Prostate gland (tissue), 2 donors: ENCODE measurements around the gene MYL2. TPM values are rescaled to one million over a fixed set of nuclear protein-coding genes. Genes with fewer than 3 reads are reported as not detected.

Source experiments
- DNase-seq: peaks from one replicate; pipeline ENCODE4 v3.0.0-alpha.2; 2019; ENCODE audit warnings: low spot score
- H3K27ac ChIP-seq, 2 donors: fragments of 200-600 bp; sonication (generic); 2 replicates each; pipeline ENCODE4 v1.5.1; 2017 to 2019
- H3K27me3 ChIP-seq: fragments of 200-600 bp; sonication (generic); replicated peaks from 2 replicates; pipeline ENCODE4 v1.5.1; 2019; ENCODE audit not compliant: insufficient read depth
- H3K36me3 ChIP-seq, 2 donors: fragments of 200-600 bp; sonication (generic); 1 replicate in 1 of 2; 2 replicates in 1 of 2; pipeline versions ENCODE4 v1.5.1 to v1.8.1; 2017 to 2019
- H3K4me1 ChIP-seq: fragments of 200-600 bp; sonication (generic); replicated peaks from 2 replicates; pipeline ENCODE4 v1.5.1; 2019
- H3K4me3 ChIP-seq, 2 donors: fragments of 200-600 bp; sonication (generic); 2 replicates each; pipeline ENCODE4 v1.5.1; 2017 to 2019
- H3K9me3 ChIP-seq: fragments of 200-600 bp; sonication (generic); 2 replicates; pipeline ENCODE4 v1.5.1; 2017
- POLR2A ChIP-seq: fragments of 450-650 bp; IDR thresholded peaks from one replicate; pipeline ENCODE4 v1.6.1; 2016; ENCODE audit warnings: antibody characterized with exemption, mild to moderate bottlenecking
- POLR2AphosphoS5 ChIP-seq: sonication (generic); formaldehyde crosslinking; IDR thresholded peaks from one replicate; pipeline ENCODE4 v1.6.1; 2017; ENCODE audit warnings: antibody characterized with exemption
- WGBS: methylation state at CpG from one replicate; pipeline ENCODE4 v1.1.5; 2018; 5-methylcytosine and 5-hydroxymethylcytosine counted together
- intact Hi-C: fragments of 100-400 bp; cut with DNase I; formaldehyde crosslinking; loops from one replicate; pipeline ENCODE4 v1.14.2; 2022
- total RNA-seq, 2 donors: library from RNA; depleted of rRNA; stranded (reverse); fragments of >200 nt; gene quantifications; one replicate each; pipeline ENCODE4 v1.1.0, GENCODE V29; 2016
- TF ChIP-seq, protein P1 (sequence below), 4 experiments: fragments of 200-600 bp in 2 of 4; fragments of 450-650 bp in 2 of 4; sonication (generic) in 2 of 4; IDR thresholded peaks; 1 replicate in 3 of 4; 2 replicates in 1 of 4; pipeline ENCODE4 v1.5.1; 2016 to 2019; ENCODE audit warnings: antibody characterized with exemption in 4 of 4, mild to moderate bottlenecking in 2 of 4, moderate library complexity in 2 of 4

MYL2 gene
- total RNA-seq, 2 donors from 2014 or later: 39.5 TPM; not detected in 1

DNA sequence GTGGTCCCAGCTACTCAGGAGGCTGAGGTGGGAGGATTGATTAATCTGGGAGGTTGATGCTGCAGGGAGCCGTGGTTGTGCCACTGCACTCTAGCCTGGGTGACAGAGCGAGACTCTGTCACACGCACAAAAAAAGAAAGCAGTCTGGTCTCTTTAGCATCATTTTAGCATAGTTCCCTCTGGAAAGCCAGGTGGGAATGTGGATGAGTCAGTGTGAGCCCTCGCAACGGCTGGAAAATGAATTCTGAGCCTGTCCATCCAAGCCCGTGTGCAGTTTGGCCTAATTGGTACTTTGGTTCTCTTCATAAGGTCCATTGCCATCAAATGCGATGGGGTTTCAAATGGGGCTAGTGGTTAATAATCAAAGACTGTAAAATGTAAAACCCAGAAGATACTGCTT, 2.4 kb downstream of the MYL2 start:
- TF ChIP-seq POLR2AphosphoS5: no peak
- TF ChIP-seq POLR2A: no peak
- TF ChIP-seq, protein P1, sequence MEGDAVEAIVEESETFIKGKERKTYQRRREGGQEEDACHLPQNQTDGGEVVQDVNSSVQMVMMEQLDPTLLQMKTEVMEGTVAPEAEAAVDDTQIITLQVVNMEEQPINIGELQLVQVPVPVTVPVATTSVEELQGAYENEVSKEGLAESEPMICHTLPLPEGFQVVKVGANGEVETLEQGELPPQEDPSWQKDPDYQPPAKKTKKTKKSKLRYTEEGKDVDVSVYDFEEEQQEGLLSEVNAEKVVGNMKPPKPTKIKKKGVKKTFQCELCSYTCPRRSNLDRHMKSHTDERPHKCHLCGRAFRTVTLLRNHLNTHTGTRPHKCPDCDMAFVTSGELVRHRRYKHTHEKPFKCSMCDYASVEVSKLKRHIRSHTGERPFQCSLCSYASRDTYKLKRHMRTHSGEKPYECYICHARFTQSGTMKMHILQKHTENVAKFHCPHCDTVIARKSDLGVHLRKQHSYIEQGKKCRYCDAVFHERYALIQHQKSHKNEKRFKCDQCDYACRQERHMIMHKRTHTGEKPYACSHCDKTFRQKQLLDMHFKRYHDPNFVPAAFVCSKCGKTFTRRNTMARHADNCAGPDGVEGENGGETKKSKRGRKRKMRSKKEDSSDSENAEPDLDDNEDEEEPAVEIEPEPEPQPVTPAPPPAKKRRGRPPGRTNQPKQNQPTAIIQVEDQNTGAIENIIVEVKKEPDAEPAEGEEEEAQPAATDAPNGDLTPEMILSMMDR (IDR thresholded peaks at IDR 0.05): no peak
- Histone ChIP-seq H3K9me3 (no peaks in the 10 kb centered on the region), H3K4me1 (no peaks in the 10 kb centered on the region), H3K27ac (no peak overlapping the region), H3K36me3 (no peaks in the 10 kb centered on the region), H3K27me3 (no peaks in the 10 kb centered on the region), H3K4me3 (no peak overlapping the region)
- intact Hi-C loops: no loop called here
- DNase-seq: no peak
- WGBS: 84% methylated on average over 7 of the region's 7 CpGs

DNA sequence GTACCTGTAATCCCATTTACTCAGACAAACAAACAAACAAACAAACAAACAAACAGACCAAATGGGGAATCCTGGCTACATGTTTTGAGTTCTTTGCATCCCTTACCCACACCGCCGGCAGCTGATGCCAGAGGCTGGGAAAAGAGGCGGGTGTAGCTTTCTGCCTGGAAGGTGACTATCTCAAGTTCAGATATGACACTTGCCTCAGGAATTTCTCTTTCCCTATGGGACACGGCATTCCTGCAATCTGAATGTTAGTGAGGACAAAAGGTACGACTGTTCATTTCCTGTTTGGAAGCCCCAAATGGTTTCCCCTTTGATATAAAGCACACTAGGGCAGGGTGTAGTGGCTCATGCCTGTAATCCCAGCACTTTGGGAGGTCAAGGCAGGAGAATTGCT, 2.9 kb downstream of the MYL2 start:
- no peaks in the 10 kb centered on the region for H3K9me3 ChIP-seq
- 66% methylated on average over 5 of the region's 5 CpGs for WGBS
- intact Hi-C loops: no loop called here
- TF ChIP-seq, protein P1 (IDR thresholded peaks at IDR 0.05): no peak
- TF ChIP-seq POLR2AphosphoS5: no peak
- TF ChIP-seq POLR2A: no peak
- H3K36me3 ChIP-seq: no peaks in the 10 kb centered on the region
- no peaks in the 10 kb centered on the region for H3K27me3 ChIP-seq
- H3K27ac ChIP-seq: no peak overlapping the region
- H3K4me1 ChIP-seq: no peaks in the 10 kb centered on the region
- H3K4me3 ChIP-seq: no peak overlapping the region
- DNase-seq: no peak

DNA sequence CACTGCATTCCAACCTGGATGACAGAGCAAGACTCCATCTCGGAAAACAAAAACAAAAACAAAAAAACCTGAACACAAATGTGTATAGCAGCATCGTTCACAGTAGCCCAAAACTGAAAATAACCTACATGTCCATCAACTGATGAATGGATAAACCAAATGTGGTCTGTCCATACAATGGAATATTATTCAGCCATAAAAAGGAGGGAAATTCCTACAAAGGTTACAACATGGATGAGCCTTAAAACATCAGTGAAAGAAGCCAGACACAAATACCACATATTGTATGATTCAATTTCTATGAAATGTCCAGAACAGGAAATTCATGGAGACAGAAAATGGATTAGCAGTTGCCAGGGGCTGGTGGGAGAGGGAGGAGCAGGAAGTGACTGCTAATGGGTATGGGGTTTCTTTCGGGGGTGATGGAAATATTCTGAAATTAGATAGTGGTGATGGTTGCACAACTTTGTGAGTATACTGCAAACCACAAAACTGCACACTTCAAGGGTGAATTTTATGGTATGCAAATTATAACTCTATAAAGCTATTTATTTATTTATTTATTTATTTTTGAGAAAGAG, 4.0 kb downstream of the MYL2 start:
- WGBS: 88% methylated on average over 3 of the region's 3 CpGs
- TF ChIP-seq, protein P1 (IDR thresholded peaks at IDR 0.05): no peak
- intact Hi-C loops: no loop called here

DNA sequence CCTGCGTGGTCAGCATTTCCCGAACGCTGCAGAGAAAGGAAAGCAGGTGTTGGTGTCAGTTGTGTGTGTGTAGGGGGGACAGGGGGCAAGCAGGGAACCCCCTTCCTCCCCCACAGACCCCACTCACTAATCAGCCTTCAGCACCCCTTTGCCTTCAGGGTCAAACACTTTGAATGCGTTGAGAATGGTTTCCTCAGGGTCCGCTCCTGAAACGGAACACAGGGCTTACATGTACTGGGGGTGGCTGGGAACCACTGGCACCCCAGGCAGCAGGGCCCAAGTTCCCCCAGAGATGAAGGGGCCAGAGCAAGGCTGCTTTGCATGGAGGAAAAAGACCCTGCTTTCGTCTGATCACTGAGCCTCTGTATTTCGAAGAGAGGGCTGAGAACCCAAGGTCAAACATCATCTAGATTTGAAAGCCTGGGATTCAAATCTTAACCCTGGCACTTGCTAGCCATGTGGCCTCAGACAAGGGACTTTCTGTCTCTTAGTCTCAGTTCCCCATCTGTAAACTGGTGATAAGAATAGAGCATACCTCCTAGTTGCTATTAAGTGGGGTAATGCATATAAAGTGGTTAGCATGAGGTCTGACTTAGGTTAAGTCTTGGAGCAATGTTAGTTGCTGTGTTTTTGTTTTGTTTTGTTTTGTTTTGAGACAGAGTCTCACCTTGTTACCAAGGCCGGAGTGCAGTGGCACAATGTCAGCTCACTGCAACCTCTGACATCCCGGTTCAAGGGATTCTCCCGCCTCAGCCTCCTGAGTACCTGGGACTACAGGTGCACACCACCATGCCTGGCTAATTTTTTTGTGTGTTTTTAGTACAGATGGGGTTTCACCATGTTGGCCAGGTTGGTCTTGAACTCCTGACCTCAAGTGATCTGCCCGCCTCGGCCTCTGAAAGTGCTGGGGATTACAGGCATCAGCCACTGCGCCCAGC, 7.0 kb downstream of the MYL2 start:
- no peaks in the 10 kb centered on the region for H3K4me1 ChIP-seq
- no peak overlapping the region for H3K27ac ChIP-seq
- intact Hi-C loops: no loop called here
- H3K9me3 ChIP-seq: no peaks in the 10 kb centered on the region
- DNase-seq: no peak
- H3K27me3 ChIP-seq: no peaks in the 10 kb centered on the region
- no peak overlapping the region for H3K4me3 ChIP-seq
- 92% methylated on average over 14 of the region's 14 CpGs for WGBS
- H3K36me3 ChIP-seq: no peaks in the 10 kb centered on the region
- TF ChIP-seq POLR2AphosphoS5 (no peak), POLR2A (no peak)
- TF ChIP-seq, protein P1 (IDR thresholded peaks at IDR 0.05): no peak

More for the DNA sequence above, 4.0 kb downstream of the MYL2 start:
- Histone ChIP-seq H3K9me3 (no peaks in the 10 kb centered on the region), H3K36me3 (no peaks in the 10 kb centered on the region), H3K27me3 (no peaks in the 10 kb centered on the region), H3K4me3 (no peak overlapping the region), H3K4me1 (no peaks in the 10 kb centered on the region), H3K27ac (no peak overlapping the region)
- DNase-seq: no peak

DNA sequence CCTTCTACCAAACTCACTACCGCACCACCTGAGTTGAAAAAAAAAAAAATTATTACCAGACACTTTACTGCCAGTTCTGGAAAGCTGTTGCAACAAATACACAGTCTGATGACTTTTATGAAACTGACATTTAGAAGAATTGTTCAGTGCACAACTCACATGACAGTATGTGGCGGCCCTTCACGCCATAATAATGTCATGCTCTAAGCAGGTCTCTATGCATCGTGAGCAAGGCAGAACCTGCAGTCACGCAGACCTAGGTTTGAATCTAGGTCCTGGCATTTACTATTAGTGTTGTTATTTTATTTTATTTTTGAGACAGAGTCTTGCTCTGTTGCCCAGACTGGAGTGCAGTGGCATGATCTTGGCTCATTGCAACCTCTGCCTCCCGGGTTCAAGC, 8.1 kb downstream of the MYL2 start:
- no peak overlapping the region for H3K27ac ChIP-seq
- intact Hi-C loops: no loop called here

More for the DNA sequence above, 8.1 kb downstream of the MYL2 start:
- TF ChIP-seq, protein P1 (IDR thresholded peaks at IDR 0.05): no peak
- TF ChIP-seq POLR2A: no peak
- no peak for TF ChIP-seq POLR2AphosphoS5
- H3K4me1 ChIP-seq: no peaks in the 10 kb centered on the region
- H3K36me3 ChIP-seq: no peaks in the 10 kb centered on the region
- H3K9me3 ChIP-seq: no peaks in the 10 kb centered on the region
- DNase-seq: no peak
- no peak overlapping the region for H3K4me3 ChIP-seq
- no peaks in the 10 kb centered on the region for H3K27me3 ChIP-seq
- 84% methylated on average over 6 of the region's 6 CpGs for WGBS
